ENCODE data around the gene HRAS. TPM values are rescaled to one million over a fixed set of nuclear protein-coding genes. Genes with fewer than 3 reads are reported as not detected.
A peak's percentile ranks its signal among the peaks of the same experiment; 100 is the strongest.

Gene HRAS
- total and polyA plus RNA-seq, 2 of the 8 experiments (the other 6 are each of a cell fraction or from before 2014, with no cell fraction given): 44.3 to 54.7 TPM

DNA sequence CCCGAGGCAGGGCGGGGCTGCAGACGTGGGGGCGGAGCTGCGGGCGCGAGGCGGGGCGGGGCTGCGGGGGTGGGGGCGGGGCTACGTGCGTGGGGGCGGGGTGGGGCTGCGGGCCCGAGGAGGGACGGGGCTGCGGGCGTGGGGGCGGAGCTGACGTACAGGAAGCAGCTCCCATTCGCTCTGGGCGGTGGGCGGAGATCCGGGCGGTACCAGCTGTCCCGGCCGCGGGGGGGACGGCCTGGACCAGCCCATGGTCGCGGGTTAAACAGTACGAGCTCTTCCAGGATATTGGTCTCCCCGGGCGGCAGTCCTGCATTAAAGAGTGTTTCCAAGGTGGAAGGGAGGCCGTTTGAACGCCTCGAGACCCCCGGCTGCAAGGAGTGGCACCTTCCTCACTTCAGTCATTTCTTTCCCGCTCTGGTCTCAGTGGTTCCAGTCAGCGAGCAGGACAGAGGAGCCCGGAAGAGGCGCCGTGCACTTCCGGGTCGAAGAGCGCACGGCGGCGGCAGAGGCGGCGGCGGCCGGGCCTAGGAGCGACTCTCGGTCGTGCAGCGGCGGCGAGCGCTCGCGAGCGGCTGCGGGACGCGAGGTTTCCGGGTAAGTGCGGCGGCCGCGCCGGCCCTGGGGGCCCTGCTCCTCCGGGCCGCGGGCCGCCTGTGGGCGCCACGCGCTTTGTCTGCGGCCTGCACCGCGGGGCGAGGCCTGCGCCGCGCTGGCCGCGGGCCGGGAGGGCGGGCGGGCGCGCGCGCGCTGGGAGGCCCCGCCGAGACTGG lies 40.8 kb upstream of the HRAS start, which contains the start of gene PHRF1 (continued):
- no peak for TF ChIP-seq EGR1 (IDR thresholded peaks at IDR 0.05; ENCODE audit: borderline replicate concordance, low read depth, low read length)
- TF ChIP-seq CHD1 (IDR thresholded peaks at IDR 0.05; ENCODE audit: low read depth, low read length): peak; percentile 98

All from H1 (cell line).